ENCODE measurements around the gene SMARCD3.

SMARCD3 gene

GRCh38 chr7:151246851-151247580, 1.5 kb downstream of the SMARCD3 start:
- Histone ChIP-seq H3K9me3 (ENCODE audit: control insufficient read depth, low read length) (no peaks in the 10 kb centered on the region), H3K4me3 (ENCODE audit: low read length) (peak overlapping the region; percentile 92), H3K4me1 (ENCODE audit: control insufficient read depth, insufficient read depth, low read length) (peaks cover 65% of the 10 kb centered on the region), H3K9ac (ENCODE audit: low read length) (peak overlapping the region; percentile 98), H3K36me3 (ENCODE audit: control insufficient read depth, insufficient read depth, low read length, severe bottlenecking) (peaks cover 5% of the 10 kb centered on the region), H3K27me3 (replicated peaks; ENCODE audit: control insufficient read depth, insufficient read depth, low read length) (no peaks in the 10 kb centered on the region)
- peak; percentile 37 for DNase-seq (ENCODE audit: low read depth)

- H3K9me3 ChIP-seq (ENCODE audit: control insufficient read depth, low read length), result no peaks in the 10 kb centered on the region
- peak overlapping the region; percentile 92 for H3K4me3 ChIP-seq (ENCODE audit: low read length)
- H3K36me3 ChIP-seq (ENCODE audit: control insufficient read depth, insufficient read depth, low read length, severe bottlenecking), result peaks cover 13% of the 10 kb centered on the region
- peaks cover 63% of the 10 kb centered on the region for H3K4me1 ChIP-seq (ENCODE audit: control insufficient read depth, insufficient read depth, low read length)
- H3K27me3 ChIP-seq (replicated peaks; ENCODE audit: control insufficient read depth, insufficient read depth, low read length), result no peaks in the 10 kb centered on the region
- no peak for DNase-seq (ENCODE audit: low read depth)
- peak overlapping the region; percentile 98 for H3K9ac ChIP-seq (ENCODE audit: low read length)
Measured at GRCh38 chr7:151246102-151246850, 2.2 kb downstream of the SMARCD3 start.

GRCh38 chr7:151245360-151246101, 3.0 kb downstream of the SMARCD3 start:
- Histone ChIP-seq H3K4me1 (ENCODE audit: control insufficient read depth, insufficient read depth, low read length) (peaks cover 55% of the 10 kb centered on the region), H3K36me3 (ENCODE audit: control insufficient read depth, insufficient read depth, low read length, severe bottlenecking) (peaks cover 20% of the 10 kb centered on the region), H3K9me3 (ENCODE audit: control insufficient read depth, low read length) (no peaks in the 10 kb centered on the region), H3K9ac (ENCODE audit: low read length) (peak overlapping the region; percentile 49), H3K27me3 (replicated peaks; ENCODE audit: control insufficient read depth, insufficient read depth, low read length) (no peaks in the 10 kb centered on the region), H3K4me3 (ENCODE audit: low read length) (peak overlapping the region; percentile 63)
- peak; percentile 77 for DNase-seq (ENCODE audit: low read depth)

- Histone ChIP-seq H3K36me3 (ENCODE audit: control insufficient read depth, insufficient read depth, low read length, severe bottlenecking) (peaks cover 26% of the 10 kb centered on the region), H3K9ac (ENCODE audit: low read length) (peak overlapping the region; percentile 49), H3K4me3 (ENCODE audit: low read length) (peak overlapping the region; percentile 63), H3K4me1 (ENCODE audit: control insufficient read depth, insufficient read depth, low read length) (peaks cover 53% of the 10 kb centered on the region), H3K9me3 (ENCODE audit: control insufficient read depth, low read length) (no peaks in the 10 kb centered on the region), H3K27me3 (replicated peaks; ENCODE audit: control insufficient read depth, insufficient read depth, low read length) (no peaks in the 10 kb centered on the region)
- DNase-seq (ENCODE audit: low read depth), result no peak
Measured at GRCh38 chr7:151244841-151245346, 3.6 kb downstream of the SMARCD3 start.

- Histone ChIP-seq H3K9me3 (ENCODE audit: control insufficient read depth, low read length) (no peaks in the 10 kb centered on the region), H3K36me3 (ENCODE audit: control insufficient read depth, insufficient read depth, low read length, severe bottlenecking) (peaks cover 30% of the 10 kb centered on the region), H3K27me3 (replicated peaks; ENCODE audit: control insufficient read depth, insufficient read depth, low read length) (no peaks in the 10 kb centered on the region), H3K4me1 (ENCODE audit: control insufficient read depth, insufficient read depth, low read length) (peaks cover 49% of the 10 kb centered on the region), H3K9ac (ENCODE audit: low read length) (peak overlapping the region; percentile 49), H3K4me3 (ENCODE audit: low read length) (no peak overlapping the region)
- peak; percentile 83 for DNase-seq (ENCODE audit: low read depth)
Measured at GRCh38 chr7:151244196-151244840, 4.2 kb downstream of the SMARCD3 start.

- H3K4me3 ChIP-seq (ENCODE audit: low read length), result no peak overlapping the region
- no peaks in the 10 kb centered on the region for H3K9me3 ChIP-seq (ENCODE audit: control insufficient read depth, low read length)
- no peak for DNase-seq (ENCODE audit: low read depth)
Measured at GRCh38 chr7:151243408-151244195, 4.9 kb downstream of the SMARCD3 start.

GRCh38 chr7:151243045-151243349, 5.5 kb downstream of the SMARCD3 start:
- peaks cover 48% of the 10 kb centered on the region for H3K4me1 ChIP-seq (ENCODE audit: control insufficient read depth, insufficient read depth, low read length)
- no peak for DNase-seq (ENCODE audit: low read depth)
- H3K9me3 ChIP-seq (ENCODE audit: control insufficient read depth, low read length), result no peaks in the 10 kb centered on the region
- H3K27me3 ChIP-seq (replicated peaks; ENCODE audit: control insufficient read depth, insufficient read depth, low read length), result no peaks in the 10 kb centered on the region
- no peak overlapping the region for H3K4me3 ChIP-seq (ENCODE audit: low read length)
- peaks cover 41% of the 10 kb centered on the region for H3K36me3 ChIP-seq (ENCODE audit: control insufficient read depth, insufficient read depth, low read length, severe bottlenecking)
- H3K9ac ChIP-seq (ENCODE audit: low read length), result peak overlapping the region; percentile 7

More at GRCh38 chr7:151243408-151244195, 4.9 kb downstream of the SMARCD3 start:
- Histone ChIP-seq H3K36me3 (ENCODE audit: control insufficient read depth, insufficient read depth, low read length, severe bottlenecking) (peaks cover 37% of the 10 kb centered on the region), H3K4me1 (ENCODE audit: control insufficient read depth, insufficient read depth, low read length) (peaks cover 48% of the 10 kb centered on the region), H3K9ac (ENCODE audit: low read length) (peak overlapping the region; percentile 7), H3K27me3 (replicated peaks; ENCODE audit: control insufficient read depth, insufficient read depth, low read length) (no peaks in the 10 kb centered on the region)

GRCh38 chr7:151242159-151243044, 6.1 kb downstream of the SMARCD3 start:
- no peak overlapping the region for H3K4me3 ChIP-seq (ENCODE audit: low read length)
- H3K4me1 ChIP-seq (ENCODE audit: control insufficient read depth, insufficient read depth, low read length), result peaks cover 44% of the 10 kb centered on the region
- peaks cover 47% of the 10 kb centered on the region for H3K36me3 ChIP-seq (ENCODE audit: control insufficient read depth, insufficient read depth, low read length, severe bottlenecking)
- no peaks in the 10 kb centered on the region for H3K9me3 ChIP-seq (ENCODE audit: control insufficient read depth, low read length)
- H3K9ac ChIP-seq (ENCODE audit: low read length), result peak overlapping the region; percentile 7
- no peaks in the 10 kb centered on the region for H3K27me3 ChIP-seq (replicated peaks; ENCODE audit: control insufficient read depth, insufficient read depth, low read length)
- DNase-seq (ENCODE audit: low read depth), result no peak

- peaks cover 37% of the 10 kb centered on the region for H3K4me1 ChIP-seq (ENCODE audit: control insufficient read depth, insufficient read depth, low read length)
- H3K27me3 ChIP-seq (replicated peaks; ENCODE audit: control insufficient read depth, insufficient read depth, low read length), result no peaks in the 10 kb centered on the region
- no peak for DNase-seq (ENCODE audit: low read depth)
- H3K36me3 ChIP-seq (ENCODE audit: control insufficient read depth, insufficient read depth, low read length, severe bottlenecking), result peaks cover 54% of the 10 kb centered on the region
- no peak overlapping the region for H3K9ac ChIP-seq (ENCODE audit: low read length)
- H3K9me3 ChIP-seq (ENCODE audit: control insufficient read depth, low read length), result no peaks in the 10 kb centered on the region
- H3K4me3 ChIP-seq (ENCODE audit: low read length), result no peak overlapping the region
Measured at GRCh38 chr7:151241755-151242096, 6.8 kb downstream of the SMARCD3 start.
